Astrocyte (in vitro differentiated cells and primary cell): Measurements from ENCODE around the gene BAHD1.

Source experiments
- CTCF ChIP-seq: IDR thresholded peaks from 2 replicates; pipeline ENCODE4 v1.5.1; 2011; ENCODE audit warnings: low read depth, mild to moderate bottlenecking, inconsistent platforms, low read length, moderate library complexity; ENCODE audit not compliant: insufficient read depth
- EZH2 ChIP-seq: IDR thresholded peaks from 2 replicates; pipeline ENCODE4 v1.6.1; 2012; ENCODE audit warnings: mild to moderate bottlenecking, low read length, inconsistent platforms; ENCODE audit not compliant: insufficient read depth

- TF ChIP-seq CTCF (no peak), EZH2 (no peak)
These were observed 33.3 kb upstream of the BAHD1 start for GRCh38 chr15:40407330-40407990.
